K562 (cell line): ENCODE data around the gene PRR14. TPM values are rescaled to one million over a fixed set of nuclear protein-coding genes. Genes with fewer than 3 reads are reported as not detected.
A peak's percentile ranks its signal among the peaks of the same experiment; 100 is the strongest.

Experiments
- AFF1 ChIP-seq, 2 experiments: fragments of 450-650 bp; IDR thresholded peaks; 2 replicates each; pipeline ENCODE4 v1.6.1; 2018; ENCODE audit warnings: mild to moderate bottlenecking in 2 of 2, low read depth in 1 of 2; ENCODE audit not compliant: partially characterized antibody in 2 of 2
- ASH1L ChIP-seq: fragments of 450-650 bp; IDR thresholded peaks from 2 replicates; pipeline ENCODE4 v1.6.1; 2018; ENCODE audit warnings: borderline replicate concordance, mild to moderate bottlenecking, low read depth; ENCODE audit not compliant: partially characterized antibody
- ATF3 ChIP-seq, 2 experiments: fragments of 450-650 bp in 1 of 2; sonication (generic) in 1 of 2; formaldehyde crosslinking in 1 of 2; IDR thresholded peaks in 1 of 2; conservative IDR thresholded peaks in 1 of 2; 2 replicates each; pipeline versions ENCODE4 v1.6.1 to v1.8.1; 2016 to 2023; ENCODE audit warnings: mild to moderate bottlenecking in 2 of 2, moderate library complexity in 2 of 2, inconsistent platforms in 1 of 2, missing genetic modification reagents in 1 of 2
- DACH1 ChIP-seq: fragments of 450-650 bp; IDR thresholded peaks from 2 replicates; pipeline ENCODE4 v1.6.1; 2018; ENCODE audit not compliant: partially characterized antibody
- ELK3 ChIP-seq: fragments of 450-650 bp; formaldehyde crosslinking; IDR thresholded peaks from 2 replicates; pipeline ENCODE4 v1.4.0; 2020; ENCODE audit warnings: mild to moderate bottlenecking
- HOXB6 ChIP-seq: fragments of 250-450 bp; sonication (Bioruptor Pico); IDR thresholded peaks from 2 replicates; pipeline ENCODE4 v1.5.1; 2022; ENCODE audit warnings: mild to moderate bottlenecking, borderline replicate concordance
- LARP7 ChIP-seq: fragments of 450-650 bp; IDR thresholded peaks from 2 replicates; pipeline ENCODE4 v1.6.1; 2016
- NFE2L1 ChIP-seq: fragments of 450-650 bp; IDR thresholded peaks from 2 replicates; pipeline ENCODE4 v1.6.1; 2016; ENCODE audit warnings: missing genetic modification characterization, low read depth, mild to moderate bottlenecking, missing compliant biosample characterization, moderate library complexity, borderline replicate concordance
- NFIX ChIP-seq: fragments of 250-450 bp; sonication (Bioruptor Pico); IDR thresholded peaks from 2 replicates; pipeline ENCODE4 v1.4.0; 2020; ENCODE audit warnings: low read depth, mild to moderate bottlenecking, moderate library complexity
- POLR2AphosphoS2 ChIP-seq: IDR thresholded peaks from 2 replicates; pipeline ENCODE4 v1.6.1; 2012; ENCODE audit warnings: low read length, improper control_type of control experiment
- POU5F1 ChIP-seq: fragments of 150-350 bp; IDR thresholded peaks from 2 replicates; pipeline ENCODE4 v1.6.1; 2014; ENCODE audit warnings: borderline replicate concordance, low read length, low read depth, mild to moderate bottlenecking; ENCODE audit not compliant: partially characterized antibody
- RBM39 ChIP-seq: fragments of 200-400 bp; formaldehyde crosslinking; optimal IDR thresholded peaks from 2 replicates; pipeline ENCODE3; 2018; ENCODE audit warnings: low read depth, low read length
- RNF2 ChIP-seq: sonication (generic); IDR thresholded peaks from 2 replicates; pipeline ENCODE4 v1.6.1; 2016
- SAFB2 ChIP-seq: fragments of 200-400 bp; formaldehyde crosslinking; IDR thresholded peaks from 2 replicates; pipeline ENCODE4 v1.6.1; 2018; ENCODE audit warnings: borderline replicate concordance, low read length, low read depth, moderate library complexity; ENCODE audit not compliant: severe bottlenecking
- SMARCE1 ChIP-seq: fragments of 450-650 bp; IDR thresholded peaks from 2 replicates; pipeline ENCODE4 v1.7.1; 2016; ENCODE audit warnings: mild to moderate bottlenecking
- TAF7 ChIP-seq: fragments of 450-650 bp; IDR thresholded peaks from 2 replicates; pipeline ENCODE4 v1.6.1; 2016; ENCODE audit warnings: missing genetic modification characterization, missing compliant biosample characterization
- ZFX ChIP-seq: sonication (generic); formaldehyde crosslinking; IDR thresholded peaks from 2 replicates; pipeline ENCODE4 v1.8.0; 2022; ENCODE audit warnings: mild to moderate bottlenecking, missing genetic modification reagents, moderate library complexity
- ZNF146 ChIP-seq: IDR thresholded peaks from one replicate; pipeline ENCODE4 v1.6.1; 2018; ENCODE audit warnings: missing compliant biosample characterization; ENCODE audit not compliant: unreplicated experiment
- ZNF175 ChIP-seq: fragments of 200-800 bp; sonication (Bioruptor generic); IDR thresholded peaks from 2 replicates; pipeline ENCODE4 v1.6.1; 2016; ENCODE audit warnings: low read depth, mild to moderate bottlenecking, missing genetic modification characterization, missing compliant biosample characterization
- ZNF282 ChIP-seq: sonication (generic); formaldehyde crosslinking; IDR thresholded peaks from 2 replicates; pipeline ENCODE4 v1.8.1; 2023; ENCODE audit warnings: missing genetic modification reagents
- ZNF445 ChIP-seq: fragments of 250-450 bp; sonication (Bioruptor Pico); IDR thresholded peaks from 2 replicates; pipeline ENCODE4 v1.4.0; 2020; ENCODE audit warnings: low read depth, mild to moderate bottlenecking, moderate library complexity
- ZNF584 ChIP-seq: fragments of 200-800 bp; sonication (Bioruptor generic); IDR thresholded peaks from 2 replicates; pipeline ENCODE4 v1.6.1; 2016; ENCODE audit warnings: low read depth, mild to moderate bottlenecking, missing genetic modification characterization, missing compliant biosample characterization
- polyA plus RNA-seq, 8 experiments: library from polyadenylated mRNA; depleted of rRNA in 4 of 8; stranded (reverse) in 5 of 8; unstranded in 3 of 8; fragments of >200 nt; fragmentation: Nextera tagmentation in 2 of 8; fragmentation: Illumina TruSeq in 1 of 8; extraction: Ambion mirVana in 2 of 8; extraction: Trizol in 1 of 8; gene quantifications; 2 replicates each; pipeline versions ENCODE4 v1.2.1 to v1.2.3, GENCODE V29; 2011 to 2014; ENCODE audit warnings: inconsistent platforms in 1 of 8, missing spikeins in 1 of 8
- total RNA-seq, 7 experiments: library from RNA; depleted of rRNA in 6 of 7; stranded (reverse); fragments of >200 nt in 6 of 7; fragmentation: Illumina TruSeq in 2 of 7; extraction: Trizol in 2 of 7; gene quantifications; 2 replicates each; pipeline versions ENCODE4 v1.2.1 to v1.2.3, GENCODE V29; 2011 to 2021; ENCODE audit warnings: low replicate concordance in 1 of 7

The PRR14 gene
- total and polyA plus RNA-seq, 9 of the 15 experiments (the other 6 are each of a cell fraction or from before 2014, with no cell fraction given): 2.2 to 63.1 (median 11.5) TPM

GRCh38 chr16:30628628-30629540 is 21.9 kb upstream of the PRR14 start (continued):
- TF ChIP-seq ELK3: no peak
- no peak for TF ChIP-seq ZNF445 (CRISPR knock-in tag)
- TF ChIP-seq DACH1: no peak
- TF ChIP-seq ZNF282: no peak
- TF ChIP-seq ZNF584 (CRISPR knock-in tag): 0 out of 2 replicates have a peak, but pooled peaks have one; percentile 27
- no peak for TF ChIP-seq SMARCE1
- TF ChIP-seq RBM39: no peak
- peak in 1 of 2 experiments; percentile 37 for TF ChIP-seq AFF1 (IDR thresholded peaks at IDR 0.05; ENCODE audit: low read depth in 1 of 2, partially characterized antibody in 2 of 2)
- no peak for TF ChIP-seq NFIX (CRISPR knock-in tag)
- TF ChIP-seq ZFX (CRISPR knock-in tag): peak; percentile 43; the same call in 1 of the 2 replicates
- no peak for TF ChIP-seq POLR2AphosphoS2
- no peak for TF ChIP-seq TAF7 (tag)
- no peak for TF ChIP-seq ZNF146 (CRISPR knock-in tag)
- no peak for TF ChIP-seq ASH1L
- TF ChIP-seq POU5F1: no peak
- no peak for TF ChIP-seq RNF2
- no peak for TF ChIP-seq SAFB2
- no peak for TF ChIP-seq HOXB6
- TF ChIP-seq NFE2L1 (tag): no peak
- TF ChIP-seq ZNF175: 0 out of 2 replicates have a peak, but pooled peaks have one; percentile 45
- TF ChIP-seq ATF3 (IDR thresholded peaks at IDR 0.05): no peak
- TF ChIP-seq ATF3 (CRISPR knock-in tag; conservative IDR thresholded peaks at IDR 0.05): no peak
- TF ChIP-seq LARP7: no peak
